Esophagus muscularis mucosa (tissue), 4 donors: ENCODE results near the gene MRPL9.

Source experiments
- EP300 ChIP-seq: sonication (generic); formaldehyde crosslinking; IDR thresholded peaks from one replicate; pipeline ENCODE4 v1.6.1; 2017; ENCODE audit warnings: antibody characterized with exemption
- POLR2A ChIP-seq: fragments of 450-650 bp; IDR thresholded peaks from one replicate; pipeline ENCODE4 v1.6.1; 2017; ENCODE audit warnings: antibody characterized with exemption, moderate library complexity, mild to moderate bottlenecking, low read depth
- POLR2AphosphoS5 ChIP-seq, 2 donors: sonication (generic); formaldehyde crosslinking; IDR thresholded peaks; one replicate each; pipeline ENCODE4 v1.6.1; 2017; ENCODE audit warnings: antibody characterized with exemption in 2 of 2
- TF ChIP-seq, protein P1 (sequence below), 3 experiments: fragments of 200-600 bp in 2 of 3; fragments of 450-650 bp in 1 of 3; sonication (generic) in 2 of 3; IDR thresholded peaks; one replicate each; pipeline ENCODE4 v1.5.1; 2017 to 2019; ENCODE audit warnings: antibody characterized with exemption in 3 of 3, mild to moderate bottlenecking in 2 of 3, moderate library complexity in 1 of 3

DNA sequence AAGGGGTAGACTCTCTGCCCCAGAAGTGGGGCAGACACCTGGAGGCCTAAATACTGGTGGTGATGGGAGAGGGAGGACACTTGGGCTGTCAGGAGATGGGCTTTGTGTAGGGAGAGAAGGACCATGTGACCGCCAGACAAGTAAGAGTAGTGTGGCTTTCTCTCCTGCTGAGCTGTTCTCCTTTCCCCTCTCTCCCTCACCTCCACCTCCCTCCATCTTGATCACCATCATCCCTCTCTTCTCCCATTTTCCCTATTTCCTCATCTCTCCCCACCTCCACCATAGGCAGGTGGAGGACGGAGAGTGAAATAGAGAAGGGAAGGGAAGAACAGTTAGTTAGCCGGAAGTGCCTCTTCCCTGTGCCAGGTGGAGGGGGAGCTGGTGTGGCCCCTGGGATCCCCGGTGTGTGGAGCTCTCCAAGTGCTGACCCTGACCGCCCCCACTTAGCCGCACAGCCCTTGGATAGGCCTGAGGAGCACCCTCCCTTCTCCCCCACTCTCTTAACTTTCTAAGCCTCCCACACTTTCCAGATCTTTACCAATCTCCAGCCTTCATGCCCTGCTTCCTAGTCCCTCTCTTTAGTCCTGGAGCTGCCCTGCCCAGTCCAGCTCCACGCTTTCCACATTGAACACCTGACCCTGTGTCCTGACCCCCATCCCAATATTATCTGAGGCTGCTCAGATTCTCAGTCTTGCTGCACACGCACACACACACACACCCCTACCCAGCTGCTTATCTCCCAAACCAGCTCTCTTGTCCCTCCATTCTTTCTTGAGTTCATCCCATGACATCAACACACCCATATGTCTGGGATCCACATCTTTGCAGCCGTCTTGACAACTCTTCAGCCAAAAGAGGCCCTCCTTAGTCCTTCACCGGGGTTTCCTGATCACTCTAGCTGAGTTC, 48.2 kb downstream of the MRPL9 start:
- TF ChIP-seq, protein P1, sequence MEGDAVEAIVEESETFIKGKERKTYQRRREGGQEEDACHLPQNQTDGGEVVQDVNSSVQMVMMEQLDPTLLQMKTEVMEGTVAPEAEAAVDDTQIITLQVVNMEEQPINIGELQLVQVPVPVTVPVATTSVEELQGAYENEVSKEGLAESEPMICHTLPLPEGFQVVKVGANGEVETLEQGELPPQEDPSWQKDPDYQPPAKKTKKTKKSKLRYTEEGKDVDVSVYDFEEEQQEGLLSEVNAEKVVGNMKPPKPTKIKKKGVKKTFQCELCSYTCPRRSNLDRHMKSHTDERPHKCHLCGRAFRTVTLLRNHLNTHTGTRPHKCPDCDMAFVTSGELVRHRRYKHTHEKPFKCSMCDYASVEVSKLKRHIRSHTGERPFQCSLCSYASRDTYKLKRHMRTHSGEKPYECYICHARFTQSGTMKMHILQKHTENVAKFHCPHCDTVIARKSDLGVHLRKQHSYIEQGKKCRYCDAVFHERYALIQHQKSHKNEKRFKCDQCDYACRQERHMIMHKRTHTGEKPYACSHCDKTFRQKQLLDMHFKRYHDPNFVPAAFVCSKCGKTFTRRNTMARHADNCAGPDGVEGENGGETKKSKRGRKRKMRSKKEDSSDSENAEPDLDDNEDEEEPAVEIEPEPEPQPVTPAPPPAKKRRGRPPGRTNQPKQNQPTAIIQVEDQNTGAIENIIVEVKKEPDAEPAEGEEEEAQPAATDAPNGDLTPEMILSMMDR (IDR thresholded peaks at IDR 0.05), result no peak
- TF ChIP-seq POLR2A (no peak), POLR2AphosphoS5 (IDR thresholded peaks at IDR 0.05) (no peak), EP300 (no peak)
